Cardiac fibroblast (primary cell): ENCODE results near the gene ATP6AP1.

Experiments used
- DNase-seq, 2 donors: peaks; one replicate each; pipeline versions ENCODE4 v3.0.0 to v3.0.0-alpha.2; 2010; ENCODE audit warnings: low read depth in 2 of 2
- H3K4me3 ChIP-seq, 2 donors: replicated peaks in 1 of 2; 1 replicate in 1 of 2; 2 replicates in 1 of 2; pipeline ENCODE4 v1.5.1; 2011; ENCODE audit warnings: low read depth in 2 of 2, low read length in 2 of 2, mild to moderate bottlenecking in 2 of 2, moderate library complexity in 1 of 2
- TF ChIP-seq, protein P1 (sequence below): IDR thresholded peaks from one replicate; pipeline ENCODE4 v1.5.1; 2011; ENCODE audit warnings: low read depth, mild to moderate bottlenecking, low read length, inconsistent platforms

ATP6AP1 gene

DNA sequence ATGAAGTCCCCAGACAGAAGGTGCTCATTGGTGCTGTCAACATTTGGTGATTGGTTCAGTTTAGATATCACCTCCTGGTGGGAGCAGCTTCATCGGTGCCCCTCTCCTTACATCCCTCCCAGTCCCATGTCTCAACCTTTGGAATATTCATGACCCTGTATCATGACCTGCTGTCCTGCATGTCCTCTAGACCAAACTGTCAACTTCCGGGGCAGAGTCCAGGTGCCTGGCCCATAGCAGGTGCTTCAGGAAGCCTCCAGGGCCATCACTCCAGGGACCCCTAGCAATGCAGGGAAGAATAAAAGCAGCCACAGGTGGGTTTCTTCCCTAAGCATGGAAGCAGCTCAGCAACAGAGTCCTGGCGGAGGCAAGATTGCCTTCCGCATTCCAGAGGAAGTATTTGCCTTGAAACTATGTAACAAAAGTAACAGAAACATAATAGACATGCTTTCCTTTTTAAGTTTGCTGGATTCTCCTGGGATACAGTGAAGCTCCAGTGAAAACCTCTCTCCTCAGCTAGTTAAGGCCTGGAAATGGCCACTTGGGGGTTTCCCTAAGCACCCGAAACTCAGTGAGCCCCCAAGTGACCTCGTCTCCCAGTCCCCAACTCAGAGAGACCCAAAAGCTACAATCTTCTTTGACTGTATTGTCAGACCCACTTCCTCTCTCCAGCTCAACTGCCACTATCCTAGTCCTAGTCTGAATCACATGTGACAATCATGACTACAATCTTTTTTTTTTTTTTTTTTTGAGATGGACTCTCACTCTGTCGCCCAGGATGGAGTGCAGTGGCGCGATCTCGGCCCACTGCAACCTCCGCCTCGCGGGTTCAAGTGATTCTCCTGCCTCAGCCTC is 1.3 kb upstream of the ATP6AP1 start:
- no peak for DNase-seq
- TF ChIP-seq, protein P1, sequence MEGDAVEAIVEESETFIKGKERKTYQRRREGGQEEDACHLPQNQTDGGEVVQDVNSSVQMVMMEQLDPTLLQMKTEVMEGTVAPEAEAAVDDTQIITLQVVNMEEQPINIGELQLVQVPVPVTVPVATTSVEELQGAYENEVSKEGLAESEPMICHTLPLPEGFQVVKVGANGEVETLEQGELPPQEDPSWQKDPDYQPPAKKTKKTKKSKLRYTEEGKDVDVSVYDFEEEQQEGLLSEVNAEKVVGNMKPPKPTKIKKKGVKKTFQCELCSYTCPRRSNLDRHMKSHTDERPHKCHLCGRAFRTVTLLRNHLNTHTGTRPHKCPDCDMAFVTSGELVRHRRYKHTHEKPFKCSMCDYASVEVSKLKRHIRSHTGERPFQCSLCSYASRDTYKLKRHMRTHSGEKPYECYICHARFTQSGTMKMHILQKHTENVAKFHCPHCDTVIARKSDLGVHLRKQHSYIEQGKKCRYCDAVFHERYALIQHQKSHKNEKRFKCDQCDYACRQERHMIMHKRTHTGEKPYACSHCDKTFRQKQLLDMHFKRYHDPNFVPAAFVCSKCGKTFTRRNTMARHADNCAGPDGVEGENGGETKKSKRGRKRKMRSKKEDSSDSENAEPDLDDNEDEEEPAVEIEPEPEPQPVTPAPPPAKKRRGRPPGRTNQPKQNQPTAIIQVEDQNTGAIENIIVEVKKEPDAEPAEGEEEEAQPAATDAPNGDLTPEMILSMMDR = no peak
- no peak overlapping the region for H3K4me3 ChIP-seq

DNA sequence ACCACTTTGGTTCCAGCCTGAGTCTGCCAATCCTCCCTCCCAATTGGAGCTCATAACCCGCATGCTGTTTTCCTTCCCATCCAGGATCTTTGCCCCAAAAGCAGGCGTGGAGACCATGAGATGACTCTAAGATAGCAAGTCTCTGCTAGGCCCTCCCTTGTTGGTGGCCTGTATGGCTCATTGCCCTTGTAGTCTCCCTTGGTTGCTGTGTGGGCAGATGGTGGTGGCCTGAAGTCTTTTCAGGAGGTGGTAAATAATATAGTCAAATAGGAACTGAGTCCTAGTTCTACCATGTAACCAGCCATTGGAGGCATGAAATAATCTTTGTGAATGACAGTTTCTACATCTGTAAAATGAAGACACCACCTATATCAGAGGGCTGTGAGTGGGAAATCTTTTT is 1.2 kb downstream of the ATP6AP1 start:
- peak overlapping the region; percentile 69 to 73 for H3K4me3 ChIP-seq
- TF ChIP-seq, protein P1 = no peak

DNA sequence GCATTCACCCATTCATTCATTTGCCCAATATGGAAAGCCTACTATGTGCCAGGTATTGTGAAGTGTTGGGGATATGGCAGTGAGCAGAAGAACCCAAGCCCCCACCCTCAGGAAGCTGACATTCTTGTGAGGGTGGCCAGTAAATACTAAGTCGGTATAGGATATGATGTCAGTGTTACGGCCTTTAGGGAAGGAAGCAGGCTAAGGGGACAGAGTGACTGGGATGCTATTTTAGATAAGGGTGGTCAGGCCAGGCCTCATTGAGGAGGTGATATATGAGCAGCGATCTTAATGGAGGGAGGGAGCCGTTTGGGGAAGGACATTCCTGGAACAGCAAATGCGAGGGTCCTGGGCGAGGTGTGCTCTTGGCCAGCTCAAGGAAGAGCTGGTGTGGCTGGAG is 2.0 kb downstream of the ATP6AP1 start:
- TF ChIP-seq, protein P1 = no peak
- no peak for DNase-seq
- H3K4me3 ChIP-seq = no peak overlapping the region

More for the DNA sequence above, 1.2 kb downstream of the ATP6AP1 start:
- DNase-seq = no peak

DNA sequence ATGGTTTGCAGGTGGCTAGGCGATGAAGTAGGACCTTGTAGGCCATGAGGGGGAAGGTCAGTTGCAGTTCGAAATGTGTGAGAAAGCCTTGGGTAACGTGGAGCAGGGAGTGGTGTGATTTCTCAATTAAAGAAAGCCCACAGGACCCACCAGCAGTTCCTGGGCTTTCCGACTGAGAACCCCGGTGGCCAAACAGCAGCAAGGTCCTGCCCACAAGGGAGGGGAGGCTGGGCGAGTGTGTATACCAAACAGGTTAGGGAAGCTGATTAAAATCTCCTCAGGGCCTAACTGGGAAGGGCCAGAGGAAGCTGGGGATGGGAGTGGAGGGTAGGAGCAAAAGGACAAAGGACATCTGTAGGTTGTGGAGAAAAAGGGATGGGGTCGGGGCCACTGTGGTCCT is 2.4 kb downstream of the ATP6AP1 start:
- TF ChIP-seq, protein P1 = no peak
- DNase-seq = no peak
- H3K4me3 ChIP-seq = no peak overlapping the region

DNA sequence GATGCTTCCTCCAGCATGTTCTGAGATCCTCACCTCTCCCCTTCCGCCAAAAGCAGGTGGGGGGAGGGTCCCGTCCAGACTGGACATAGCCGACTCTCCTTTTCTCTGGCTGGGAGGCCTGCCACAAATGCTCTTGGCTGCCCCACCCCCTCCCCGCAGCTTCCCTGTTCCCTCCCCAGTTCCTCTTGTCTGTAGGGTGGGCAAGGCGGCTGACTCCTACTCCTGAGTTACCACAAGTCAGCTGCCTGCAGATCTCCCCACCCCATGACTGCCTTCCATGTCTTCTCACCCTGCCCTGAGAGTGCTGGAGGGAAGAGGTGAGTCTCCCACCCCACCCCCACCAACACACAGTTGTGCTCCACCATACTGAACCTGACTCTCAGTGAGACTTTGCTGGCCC is 2.9 kb downstream of the ATP6AP1 start:
- no peak overlapping the region for H3K4me3 ChIP-seq
- no peak for DNase-seq

DNA sequence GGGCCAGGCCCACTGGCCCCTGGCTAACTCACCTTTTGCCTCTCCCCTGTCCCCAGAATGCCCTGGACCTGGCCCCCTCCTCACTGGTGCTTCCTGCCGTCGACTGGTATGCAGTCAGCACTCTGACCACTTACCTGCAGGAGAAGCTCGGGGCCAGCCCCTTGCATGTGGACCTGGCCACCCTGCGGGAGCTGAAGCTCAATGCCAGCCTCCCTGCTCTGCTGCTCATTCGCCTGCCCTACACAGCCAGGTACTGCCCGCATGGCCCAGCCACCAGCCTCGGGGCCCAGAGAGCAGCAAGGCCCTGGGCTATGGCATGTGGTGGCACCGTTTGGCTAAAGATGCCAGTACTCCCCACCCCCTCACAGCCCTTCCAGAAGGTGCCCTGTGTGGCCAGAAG is 3.7 kb downstream of the ATP6AP1 start:
- no peak overlapping the region for H3K4me3 ChIP-seq
- no peak for DNase-seq
- TF ChIP-seq, protein P1 = no peak

More for the DNA sequence above, 2.9 kb downstream of the ATP6AP1 start:
- TF ChIP-seq, protein P1 = no peak
